Mucosa of stomach (tissue), 1 donor: Measurements from ENCODE around the gene KIF26A.

Source experiments
- H3K27me3 ChIP-seq: one replicate; pipeline ENCODE4 v1.7.0; 2013; ENCODE audit warnings: mild to moderate bottlenecking, low read length; ENCODE audit not compliant: control insufficient read depth, insufficient read depth
- H3K36me3 ChIP-seq: one replicate; pipeline ENCODE4 v1.7.0; 2013; ENCODE audit warnings: low read length; ENCODE audit not compliant: control insufficient read depth, insufficient read depth
- H3K4me1 ChIP-seq: one replicate; pipeline ENCODE4 v1.7.0; 2013; ENCODE audit warnings: mild to moderate bottlenecking, low read length; ENCODE audit not compliant: control insufficient read depth, insufficient read depth
- H3K4me3 ChIP-seq: one replicate; pipeline ENCODE4 v1.7.0; 2013; ENCODE audit warnings: low read length
- H3K9ac ChIP-seq: one replicate; pipeline ENCODE4 v1.7.0; 2013; ENCODE audit warnings: mild to moderate bottlenecking, low read length, moderate library complexity
- H3K9me3 ChIP-seq: one replicate; pipeline ENCODE4 v1.7.0; 2013; ENCODE audit warnings: mild to moderate bottlenecking, low read length, moderate library complexity; ENCODE audit not compliant: control insufficient read depth
- donor health status: Pancreatic carcinoma.

The KIF26A gene

DNA sequence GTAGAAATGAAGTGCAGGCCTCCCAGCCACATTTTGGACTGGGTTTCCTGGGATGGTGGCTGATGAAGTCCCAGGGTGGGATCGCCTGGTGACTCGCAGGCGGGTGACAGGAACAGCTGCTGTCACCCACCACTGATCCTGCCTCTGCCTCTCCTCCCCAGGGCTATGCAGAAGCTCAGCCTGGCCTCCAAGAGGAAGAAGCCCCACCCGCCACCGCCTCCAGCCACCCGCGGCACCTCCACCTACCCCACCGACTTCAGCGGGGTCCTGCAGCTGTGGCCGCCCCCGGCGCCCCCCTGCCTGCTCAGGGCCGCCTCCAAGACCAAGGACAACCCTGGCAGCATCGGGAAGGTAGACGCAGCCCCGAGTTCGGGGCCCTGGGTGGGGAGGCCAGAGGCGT, 28.3 kb downstream of the KIF26A start:
- Histone ChIP-seq H3K9ac (no peak overlapping the region), H3K27me3 (no peaks in the 10 kb centered on the region), H3K4me1 (peaks cover 1% of the 10 kb centered on the region), H3K9me3 (no peaks in the 10 kb centered on the region), H3K36me3 (no peaks in the 10 kb centered on the region), H3K4me3 (no peak overlapping the region)

DNA sequence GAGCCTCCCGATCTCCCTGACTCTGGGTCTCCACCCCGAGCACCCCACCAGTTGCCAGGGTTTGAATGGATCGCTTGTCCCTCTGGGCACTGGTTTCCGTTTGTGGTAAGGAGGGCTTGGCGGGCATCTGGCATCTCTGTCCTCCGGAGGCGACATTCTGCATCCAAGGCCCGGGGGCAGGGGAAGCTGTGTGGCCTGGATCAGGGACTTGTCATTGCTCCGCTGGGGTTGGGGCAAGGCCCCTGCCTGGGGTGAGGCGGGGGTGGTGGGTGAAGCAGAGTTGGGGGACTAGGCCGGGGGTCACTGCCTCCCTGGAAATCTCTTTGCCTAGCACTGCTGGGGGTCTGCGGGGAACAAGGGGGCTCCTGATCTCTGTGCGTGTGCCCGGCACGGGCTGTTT, 30.2 kb downstream of the KIF26A start:
- no peaks in the 10 kb centered on the region for H3K27me3 ChIP-seq
- no peak overlapping the region for H3K4me3 ChIP-seq
- H3K9ac ChIP-seq: no peak overlapping the region
- H3K4me1 ChIP-seq: peaks cover 10% of the 10 kb centered on the region
- H3K36me3 ChIP-seq: no peaks in the 10 kb centered on the region
- H3K9me3 ChIP-seq: no peaks in the 10 kb centered on the region

- Histone ChIP-seq H3K27me3 (no peaks in the 10 kb centered on the region), H3K9me3 (no peaks in the 10 kb centered on the region), H3K36me3 (no peaks in the 10 kb centered on the region), H3K4me1 (peaks cover 10% of the 10 kb centered on the region), H3K4me3 (no peak overlapping the region), H3K9ac (no peak overlapping the region)
These were observed 30.8 kb downstream of the KIF26A start for GRCh38 chr14:104169005-104169698.

- no peaks in the 10 kb centered on the region for H3K9me3 ChIP-seq
- H3K9ac ChIP-seq: no peak overlapping the region
- H3K4me3 ChIP-seq: no peak overlapping the region
- peaks cover 10% of the 10 kb centered on the region for H3K4me1 ChIP-seq
- no peaks in the 10 kb centered on the region for H3K36me3 ChIP-seq
- H3K27me3 ChIP-seq: no peaks in the 10 kb centered on the region
These were observed 31.5 kb downstream of the KIF26A start for GRCh38 chr14:104169699-104170479.

GRCh38 chr14:104171029-104171697, 32.8 kb downstream of the KIF26A start:
- no peaks in the 10 kb centered on the region for H3K9me3 ChIP-seq
- H3K4me1 ChIP-seq: peaks cover 10% of the 10 kb centered on the region
- H3K27me3 ChIP-seq: no peaks in the 10 kb centered on the region
- H3K36me3 ChIP-seq: no peaks in the 10 kb centered on the region
- no peak overlapping the region for H3K4me3 ChIP-seq
- no peak overlapping the region for H3K9ac ChIP-seq

DNA sequence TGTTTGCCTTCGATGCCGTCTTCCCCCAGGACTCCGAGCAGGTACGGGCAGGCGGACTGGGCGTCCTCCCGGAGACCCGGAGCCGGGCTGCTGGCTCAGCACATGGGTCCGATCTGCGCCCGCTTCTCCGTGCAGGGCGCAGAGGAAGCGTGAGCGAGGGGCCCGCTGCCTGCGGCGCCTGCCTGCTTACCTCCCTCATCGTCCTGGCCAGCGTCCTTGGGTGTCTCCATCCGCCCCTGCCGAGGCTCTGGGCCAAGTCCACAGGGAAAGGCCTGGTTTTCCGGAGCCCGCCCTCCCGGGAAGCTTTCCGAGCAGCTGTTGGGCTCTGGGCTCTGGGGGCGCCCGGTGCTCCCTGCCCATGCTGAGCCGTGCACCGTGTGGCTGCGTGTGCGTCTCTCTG, 33.5 kb downstream of the KIF26A start:
- H3K4me1 ChIP-seq: peaks cover 10% of the 10 kb centered on the region
- no peaks in the 10 kb centered on the region for H3K27me3 ChIP-seq
- H3K9me3 ChIP-seq: no peaks in the 10 kb centered on the region
- H3K36me3 ChIP-seq: no peaks in the 10 kb centered on the region
- no peak overlapping the region for H3K9ac ChIP-seq
- no peak overlapping the region for H3K4me3 ChIP-seq

DNA sequence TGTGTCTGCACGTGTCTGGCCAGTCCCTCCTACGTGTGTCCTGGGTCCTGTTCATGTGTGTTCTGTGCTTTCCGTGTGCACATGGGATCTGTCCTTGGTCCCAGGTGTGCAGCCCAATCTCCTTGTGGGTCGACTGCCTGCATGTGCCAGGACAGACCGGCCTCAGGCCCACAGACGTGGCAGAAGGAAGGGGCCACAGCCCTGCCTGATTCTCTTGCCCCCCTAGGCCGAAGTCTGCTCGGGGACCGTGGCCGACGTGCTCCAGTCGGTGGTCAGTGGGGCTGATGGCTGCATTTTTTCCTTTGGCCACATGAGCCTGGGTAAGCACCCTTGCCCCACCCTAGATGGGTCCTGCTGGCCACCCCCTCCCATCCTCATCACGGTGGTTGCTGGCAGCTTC, 34.0 kb downstream of the KIF26A start:
- H3K4me3 ChIP-seq: no peak overlapping the region
- H3K9me3 ChIP-seq: no peaks in the 10 kb centered on the region
- no peak overlapping the region for H3K9ac ChIP-seq
- H3K27me3 ChIP-seq: no peaks in the 10 kb centered on the region
- no peaks in the 10 kb centered on the region for H3K36me3 ChIP-seq
- H3K4me1 ChIP-seq: peaks cover 10% of the 10 kb centered on the region

DNA sequence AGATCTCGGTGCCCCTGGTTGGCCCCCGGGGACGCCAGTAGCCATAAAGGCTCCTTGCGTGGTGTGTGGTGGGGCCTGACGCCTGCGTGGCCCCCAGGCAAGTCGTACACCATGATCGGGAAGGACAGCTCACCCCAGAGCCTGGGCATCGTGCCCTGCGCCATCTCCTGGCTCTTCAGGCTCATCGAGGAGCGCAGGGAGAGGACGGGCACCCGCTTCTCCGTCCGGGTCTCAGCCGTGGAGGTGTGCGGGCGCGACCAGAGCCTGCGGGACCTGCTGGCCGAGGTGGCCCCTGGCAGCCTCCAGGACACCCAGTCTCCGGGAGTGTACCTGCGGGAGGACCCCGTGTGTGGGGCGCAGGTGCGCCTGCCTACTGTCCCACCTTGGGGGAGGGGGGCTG, 34.5 kb downstream of the KIF26A start:
- H3K9me3 ChIP-seq: no peaks in the 10 kb centered on the region
- no peak overlapping the region for H3K9ac ChIP-seq
- no peaks in the 10 kb centered on the region for H3K36me3 ChIP-seq
- peaks cover 12% of the 10 kb centered on the region for H3K4me1 ChIP-seq
- H3K4me3 ChIP-seq: no peak overlapping the region
- H3K27me3 ChIP-seq: no peaks in the 10 kb centered on the region

- peaks cover 23% of the 10 kb centered on the region for H3K4me1 ChIP-seq
- H3K9me3 ChIP-seq: no peaks in the 10 kb centered on the region
- no peaks in the 10 kb centered on the region for H3K27me3 ChIP-seq
- H3K4me3 ChIP-seq: no peak overlapping the region
- no peaks in the 10 kb centered on the region for H3K36me3 ChIP-seq
- no peak overlapping the region for H3K9ac ChIP-seq
These were observed 35.7 kb downstream of the KIF26A start for GRCh38 chr14:104174051-104174450.

DNA sequence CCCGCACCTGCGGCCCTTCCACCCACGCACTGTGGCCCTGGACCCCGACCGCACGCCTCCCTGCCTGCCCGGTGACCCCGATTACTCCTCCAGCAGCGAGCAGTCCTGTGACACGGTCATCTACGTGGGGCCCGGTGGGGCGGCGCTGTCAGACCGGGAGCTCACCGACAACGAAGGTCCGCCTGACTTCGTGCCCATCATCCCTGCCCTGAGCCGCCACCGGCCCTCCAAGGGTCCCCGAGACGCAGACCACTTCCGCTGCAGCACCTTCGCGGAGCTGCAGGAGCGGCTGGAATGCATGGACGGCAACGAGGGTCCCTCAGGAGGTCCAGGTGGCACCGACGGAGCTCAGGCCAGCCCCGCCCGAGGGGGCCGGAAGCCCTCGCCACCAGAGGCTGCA, 36.7 kb downstream of the KIF26A start:
- no peaks in the 10 kb centered on the region for H3K36me3 ChIP-seq
- peaks cover 24% of the 10 kb centered on the region for H3K4me1 ChIP-seq
- no peaks in the 10 kb centered on the region for H3K27me3 ChIP-seq
- no peak overlapping the region for H3K4me3 ChIP-seq
- H3K9me3 ChIP-seq: no peaks in the 10 kb centered on the region
- H3K9ac ChIP-seq: no peak overlapping the region

DNA sequence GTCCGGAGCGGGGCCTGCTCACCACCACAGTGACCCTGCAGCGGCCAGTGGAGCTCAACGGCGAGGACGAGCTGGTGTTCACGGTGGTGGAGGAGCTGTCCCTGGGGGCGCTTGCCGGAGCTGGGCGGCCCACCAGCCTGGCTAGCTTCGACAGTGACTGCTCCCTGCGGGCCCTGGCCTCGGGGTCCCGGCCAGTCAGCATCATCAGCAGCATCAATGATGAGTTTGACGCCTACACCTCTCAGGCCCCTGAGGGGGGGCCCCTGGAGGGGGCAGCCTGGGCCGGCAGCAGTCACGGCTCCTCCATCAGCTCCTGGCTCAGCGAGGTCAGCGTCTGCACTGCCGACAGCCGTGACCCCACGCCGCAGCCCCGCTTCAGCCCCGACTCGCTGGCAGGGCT, 37.4 kb downstream of the KIF26A start:
- no peak overlapping the region for H3K4me3 ChIP-seq
- H3K27me3 ChIP-seq: no peaks in the 10 kb centered on the region
- H3K9me3 ChIP-seq: no peaks in the 10 kb centered on the region
- no peak overlapping the region for H3K9ac ChIP-seq
- no peaks in the 10 kb centered on the region for H3K36me3 ChIP-seq
- H3K4me1 ChIP-seq: peaks cover 24% of the 10 kb centered on the region

DNA sequence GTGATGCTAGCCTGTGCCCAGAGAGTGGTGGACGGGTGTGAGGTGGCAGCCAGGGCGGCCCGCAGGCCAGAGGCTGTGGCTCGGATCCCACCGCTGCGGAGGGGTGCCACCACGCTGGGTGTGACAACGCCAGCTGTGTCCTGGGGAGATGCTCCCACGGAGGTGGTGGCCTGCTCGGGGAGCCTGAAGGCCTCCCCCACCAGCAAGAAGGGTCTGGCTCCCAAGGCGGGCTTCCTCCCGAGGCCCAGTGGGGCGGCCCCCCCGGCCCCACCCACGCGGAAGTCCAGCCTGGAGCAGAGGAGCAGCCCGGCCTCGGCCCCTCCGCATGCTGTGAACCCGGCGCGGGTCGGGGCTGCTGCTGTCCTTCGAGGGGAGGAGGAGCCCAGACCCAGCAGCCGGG, 38.2 kb downstream of the KIF26A start:
- Histone ChIP-seq H3K4me3 (no peak overlapping the region), H3K36me3 (no peaks in the 10 kb centered on the region)

More for the DNA sequence above, 38.2 kb downstream of the KIF26A start:
- Histone ChIP-seq H3K9ac (no peak overlapping the region), H3K9me3 (no peaks in the 10 kb centered on the region), H3K4me1 (peaks cover 23% of the 10 kb centered on the region), H3K27me3 (no peaks in the 10 kb centered on the region)
